Measurements from ENCODE around the gene SEC24C.

GRCh38 chr10:73808021-73808815 is 64.0 kb downstream of the SEC24C start:
- TF ChIP-seq CTCF (IDR thresholded peaks at IDR 0.05; ENCODE audit: low read depth, low read length, poor library complexity, severe bottlenecking), result no peak
- TF ChIP-seq EZH2phosphoT487 (IDR thresholded peaks at IDR 0.05; ENCODE audit: borderline replicate concordance, low read length), result no peak

All from DOHH2 (cell line).